Activated gamma-delta T cell (primary cell): ENCODE results near the gene TMEM129.

ENCODE experiments used
- DNase-seq: peaks from one replicate; lab custom pipeline; 2025; lab: John Stamatoyannopoulos, UW

The TMEM129 gene

DNA sequence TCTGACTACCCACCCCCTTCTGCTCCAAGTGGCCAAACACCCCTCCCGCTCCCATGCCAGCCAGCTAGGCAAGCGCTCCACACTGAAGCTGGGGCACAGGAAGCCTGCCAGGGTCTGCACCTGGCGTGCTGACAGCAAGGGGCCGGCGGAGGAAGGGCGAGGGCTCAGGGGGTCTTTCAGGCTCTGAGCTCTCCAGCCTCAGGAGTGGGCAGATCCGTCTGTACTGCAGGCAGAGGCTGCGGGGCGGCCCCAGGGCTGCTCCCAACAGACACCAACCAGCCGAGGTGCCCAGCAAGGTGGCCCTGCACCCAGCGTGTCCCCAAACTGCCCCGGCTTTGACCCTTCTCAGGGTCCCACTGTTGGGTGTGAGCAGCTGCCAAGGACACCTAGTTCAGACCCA is 51.9 kb downstream of the TMEM129 start:
- DNase-seq, result no peak

DNA sequence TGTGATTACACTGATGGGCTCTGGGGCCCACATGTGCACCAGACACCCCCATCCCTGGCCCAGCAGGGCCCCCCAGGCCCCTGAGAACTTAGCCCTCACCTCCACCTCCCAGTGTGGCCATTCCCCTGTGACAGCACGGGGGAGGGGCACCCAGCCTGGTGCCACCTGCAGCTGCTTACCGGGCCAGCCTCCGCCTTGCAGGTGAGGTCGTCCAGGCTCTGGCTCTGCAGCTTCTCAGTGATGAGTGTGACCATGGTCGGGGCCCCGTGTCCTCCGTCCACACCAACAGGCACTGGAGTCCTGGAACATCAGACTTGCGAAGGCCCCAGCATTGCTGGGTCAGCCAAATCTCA is 52.7 kb downstream of the TMEM129 start:
- no peak for DNase-seq

DNA sequence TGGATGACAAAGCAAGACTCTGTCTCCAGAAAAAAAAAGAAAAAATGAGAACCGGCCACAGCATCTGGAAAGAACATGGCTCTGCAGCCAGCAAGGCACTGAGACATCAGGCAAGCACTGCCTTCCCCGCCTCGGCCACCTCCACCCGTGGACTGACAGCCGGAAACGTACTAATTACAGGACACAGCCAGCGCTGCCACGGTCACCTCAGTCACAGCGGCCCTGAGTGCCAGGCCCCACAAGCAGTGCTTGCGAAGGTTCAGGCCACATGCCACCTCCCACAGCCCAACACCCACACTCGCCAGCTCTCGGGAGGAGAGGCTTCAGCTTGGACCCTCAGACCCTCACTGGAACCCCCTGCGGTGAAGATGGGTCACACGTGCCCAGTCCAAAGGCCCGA is 53.9 kb downstream of the TMEM129 start:
- no peak for DNase-seq

DNA sequence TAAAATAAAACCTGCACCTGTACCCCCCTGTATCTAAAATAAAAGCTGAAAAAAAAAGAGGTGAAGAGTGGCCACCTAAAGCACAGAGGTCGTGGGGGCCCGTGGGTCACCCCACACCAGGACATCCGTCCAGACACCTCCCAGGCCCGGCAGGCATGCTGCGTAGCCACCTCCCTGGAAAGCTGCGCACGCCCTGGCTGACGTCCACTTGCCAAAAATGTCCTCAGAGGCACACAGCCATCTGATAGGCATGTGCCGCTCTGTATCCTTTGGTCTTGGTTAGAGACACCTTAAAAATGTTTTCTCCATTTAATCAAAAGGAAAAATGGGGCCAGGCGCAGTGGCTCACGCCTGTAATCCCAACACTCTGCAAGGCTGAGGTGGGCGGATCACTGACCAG is 54.7 kb downstream of the TMEM129 start:
- DNase-seq, result no peak
